HG02623 (cell line): Measurements from ENCODE around the gene MSI2.

ENCODE experiments used
- ATAC-seq: cut with Tn5 transposase; IDR thresholded peaks from one replicate; pipeline ENCODE4 v1.9.1; 2021; ENCODE audit warnings: moderate library complexity; ENCODE audit not compliant: unreplicated experiment

MSI2 gene

DNA sequence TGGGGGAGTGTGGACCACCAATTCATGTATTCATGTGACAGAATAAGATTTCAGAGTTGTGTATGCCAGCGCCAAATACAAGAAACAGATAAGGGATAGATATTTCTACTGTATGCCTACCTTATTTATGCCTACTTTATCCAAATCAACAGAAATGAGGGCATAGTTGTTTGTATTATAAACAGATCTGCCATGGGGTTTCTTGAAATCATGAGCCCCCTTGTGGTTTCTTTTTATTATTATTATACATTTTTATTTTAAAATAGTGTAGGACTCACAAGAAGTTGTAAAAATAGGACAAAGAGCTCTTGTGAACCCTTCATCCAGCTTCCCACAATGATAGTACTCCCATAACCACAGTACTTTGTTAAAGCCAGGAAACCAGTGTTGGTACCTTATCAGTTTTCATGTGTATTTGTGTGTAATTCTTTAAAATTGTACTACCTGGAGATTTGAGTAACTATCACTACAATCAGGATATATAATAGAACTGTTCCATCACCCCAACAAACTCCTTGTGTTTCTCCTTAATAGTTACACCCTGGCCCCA lies 259.4 kb downstream of the MSI2 start:
- no peak for ATAC-seq

- ATAC-seq, result no peak
Observed at GRCh38 chr17:57516290-57517230, 260.2 kb downstream of the MSI2 start.

DNA sequence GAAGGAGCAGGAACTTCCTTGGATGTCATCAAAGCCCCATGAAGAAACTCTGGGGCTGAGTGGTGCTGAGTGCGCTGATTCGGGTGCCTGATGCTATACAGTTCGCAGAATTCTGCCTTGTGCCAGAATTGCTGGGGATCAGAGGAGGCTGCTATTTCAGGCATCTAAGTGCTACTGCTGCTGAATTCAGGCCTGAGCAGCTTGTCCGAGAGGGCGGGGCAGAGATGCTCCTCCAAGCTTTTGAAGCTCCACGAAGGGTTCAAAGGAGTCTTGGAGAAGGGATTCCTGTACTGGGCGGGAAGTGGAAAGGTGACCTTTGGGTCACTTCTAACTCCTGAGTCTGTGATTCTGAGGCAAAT lies 260.9 kb downstream of the MSI2 start:
- no peak for ATAC-seq

DNA sequence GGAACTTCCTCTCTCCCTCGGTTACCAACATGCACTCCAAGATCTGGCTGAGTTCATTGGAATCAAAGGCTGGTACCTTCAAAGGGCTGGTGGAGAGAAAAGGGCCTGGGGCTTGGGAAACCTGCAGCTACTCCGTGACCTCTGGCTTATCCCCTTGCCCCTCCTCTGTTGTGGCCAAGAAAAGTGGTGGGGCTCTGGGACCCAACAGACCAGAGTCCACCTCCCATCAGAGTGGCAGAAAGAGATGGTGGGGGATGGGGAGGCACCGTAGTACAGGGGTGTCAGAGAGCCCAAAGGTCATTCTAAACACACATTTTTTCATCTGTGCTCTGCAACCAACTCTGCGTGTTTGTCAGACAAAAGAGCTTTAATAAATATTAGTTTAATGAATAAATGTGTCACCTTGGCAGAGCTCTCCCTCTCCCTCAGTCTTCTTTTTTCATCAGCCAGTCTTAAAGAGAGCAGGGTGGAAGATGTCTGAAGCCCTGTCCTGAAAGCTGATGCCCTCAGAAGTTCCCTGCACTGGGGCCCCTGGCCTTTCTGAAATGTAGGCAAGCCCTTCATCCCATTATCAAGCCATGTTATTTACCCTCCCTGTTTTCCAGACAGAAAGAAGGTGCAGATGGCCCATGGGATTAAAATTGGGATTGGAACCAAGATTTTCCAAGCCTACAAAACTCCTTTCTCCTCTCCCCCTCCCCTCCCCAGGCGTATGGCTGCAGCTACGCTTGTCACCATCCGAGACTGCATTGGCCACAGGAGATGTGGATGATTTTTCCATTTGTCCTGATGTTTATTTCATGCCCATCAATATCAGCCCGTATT lies 261.5 kb downstream of the MSI2 start:
- ATAC-seq, result no peak

DNA sequence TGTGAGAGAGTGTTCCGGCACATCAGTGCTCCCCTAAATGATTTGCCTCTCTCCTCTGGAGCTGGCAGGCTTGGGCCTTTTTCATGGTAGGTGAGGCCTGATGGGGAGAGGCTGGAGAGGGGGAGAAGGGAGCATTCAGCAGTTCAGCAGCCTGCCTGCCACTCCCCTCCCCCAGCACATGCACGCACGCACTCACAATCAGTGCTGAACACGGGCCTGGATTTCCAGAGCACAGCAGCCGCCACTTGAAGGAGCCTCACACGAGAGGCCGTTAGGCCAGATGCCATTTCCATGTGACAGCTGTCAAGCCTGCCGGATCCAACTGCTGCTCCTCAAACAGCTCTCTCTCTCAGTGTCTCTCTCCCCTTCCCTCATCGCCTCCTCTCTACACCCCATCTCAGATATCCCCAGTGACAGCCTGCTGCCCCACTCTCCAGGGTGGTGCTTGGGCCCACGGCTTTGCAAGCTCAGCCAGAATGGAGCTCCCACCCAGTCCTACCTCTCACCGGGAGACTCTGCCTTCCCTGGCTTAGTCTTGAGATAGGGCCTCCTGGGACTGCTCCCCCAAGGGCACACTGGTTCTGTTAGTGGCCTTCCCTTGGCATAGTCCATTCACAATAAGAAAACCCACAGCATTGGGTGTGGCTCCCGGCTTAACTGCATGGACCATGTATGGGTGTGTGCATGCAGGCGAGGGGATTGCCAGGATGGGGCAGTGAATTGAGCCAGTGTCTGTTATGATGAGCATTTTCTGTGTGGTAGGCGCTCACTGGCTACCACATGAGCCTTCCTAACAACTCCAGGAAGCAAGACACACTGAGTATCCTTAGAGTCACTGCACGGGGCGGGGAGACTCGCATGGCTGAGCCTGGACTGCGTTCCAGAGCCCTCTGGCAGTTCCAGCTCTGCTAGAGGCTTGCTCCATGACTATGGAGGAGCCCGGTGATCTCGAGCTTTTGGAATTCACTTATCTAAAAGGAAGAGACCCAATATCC lies 262.6 kb downstream of the MSI2 start:
- no peak for ATAC-seq

- ATAC-seq, result no peak
Observed at GRCh38 chr17:57519800-57520199, 263.5 kb downstream of the MSI2 start.

GRCh38 chr17:57521606-57522005 lies 265.3 kb downstream of the MSI2 start:
- no peak for ATAC-seq

- no peak for ATAC-seq
Observed at GRCh38 chr17:57522042-57523005, 266.0 kb downstream of the MSI2 start.

DNA sequence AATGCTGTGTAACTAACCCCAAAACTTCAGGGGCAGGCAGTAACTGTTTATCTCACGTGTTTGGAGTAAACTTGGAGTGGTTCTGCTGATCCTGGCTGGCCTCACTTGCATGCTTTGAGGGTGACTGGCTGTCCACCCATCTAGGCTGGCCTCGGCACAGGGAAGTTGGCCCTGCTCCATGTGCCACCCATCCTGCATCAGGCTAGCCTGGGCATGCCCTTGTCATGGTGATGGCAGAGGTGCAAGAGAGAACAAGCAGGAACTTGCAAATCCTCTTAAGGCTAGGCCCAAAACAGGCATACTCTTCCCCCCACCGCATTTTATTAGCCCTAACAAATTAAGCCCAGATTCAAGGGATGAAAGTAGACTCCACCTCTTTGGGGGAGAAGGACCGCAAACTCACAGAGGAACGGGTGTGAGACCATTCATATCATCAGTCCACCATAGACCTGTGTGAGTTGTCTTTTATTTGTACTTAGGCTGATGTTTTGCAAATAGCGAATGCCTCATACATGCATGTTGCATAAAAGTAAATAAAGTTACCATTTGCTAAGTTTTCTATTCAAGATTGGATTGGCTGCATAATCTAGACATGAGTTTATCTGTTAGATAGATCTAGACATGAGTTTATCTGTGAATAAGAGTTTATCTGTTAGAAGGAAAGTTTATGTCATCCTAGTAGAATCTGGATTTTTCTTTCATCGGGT lies 267.8 kb downstream of the MSI2 start:
- ATAC-seq, result no peak

DNA sequence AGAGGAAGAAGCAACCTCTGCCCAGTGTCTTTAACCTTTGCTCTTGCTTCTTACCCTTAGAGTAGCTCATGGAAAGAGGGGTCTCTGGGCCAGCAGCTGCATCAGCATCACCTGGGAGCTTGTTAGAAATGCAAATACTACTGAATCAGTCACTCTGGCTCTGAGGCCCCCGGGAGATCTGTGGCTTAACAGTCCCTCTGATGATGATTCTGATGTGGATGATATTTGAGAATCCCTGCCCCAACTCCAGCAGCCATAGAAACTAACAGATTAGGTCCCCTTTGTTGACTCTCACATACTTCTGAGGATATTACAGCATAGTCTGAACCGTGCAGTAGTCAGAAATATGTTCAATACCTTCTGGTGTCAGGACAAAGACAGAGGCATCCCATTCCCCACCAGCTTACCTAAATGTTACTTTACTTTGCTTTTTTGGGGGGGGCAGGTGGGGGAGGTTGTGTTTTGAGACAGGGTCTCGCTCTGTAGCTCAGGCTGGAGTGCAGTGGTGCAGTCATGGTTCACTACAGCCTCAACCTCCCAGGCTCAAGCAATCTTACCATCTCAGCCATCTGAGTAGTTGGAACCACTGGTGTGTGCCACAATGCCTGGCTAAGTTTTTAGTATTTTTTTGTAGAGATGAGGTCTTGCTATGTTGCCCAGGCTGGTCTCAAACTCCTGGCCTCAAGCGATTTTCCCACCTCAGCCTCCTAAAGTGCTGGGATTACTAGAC lies 268.7 kb downstream of the MSI2 start:
- no peak for ATAC-seq

DNA sequence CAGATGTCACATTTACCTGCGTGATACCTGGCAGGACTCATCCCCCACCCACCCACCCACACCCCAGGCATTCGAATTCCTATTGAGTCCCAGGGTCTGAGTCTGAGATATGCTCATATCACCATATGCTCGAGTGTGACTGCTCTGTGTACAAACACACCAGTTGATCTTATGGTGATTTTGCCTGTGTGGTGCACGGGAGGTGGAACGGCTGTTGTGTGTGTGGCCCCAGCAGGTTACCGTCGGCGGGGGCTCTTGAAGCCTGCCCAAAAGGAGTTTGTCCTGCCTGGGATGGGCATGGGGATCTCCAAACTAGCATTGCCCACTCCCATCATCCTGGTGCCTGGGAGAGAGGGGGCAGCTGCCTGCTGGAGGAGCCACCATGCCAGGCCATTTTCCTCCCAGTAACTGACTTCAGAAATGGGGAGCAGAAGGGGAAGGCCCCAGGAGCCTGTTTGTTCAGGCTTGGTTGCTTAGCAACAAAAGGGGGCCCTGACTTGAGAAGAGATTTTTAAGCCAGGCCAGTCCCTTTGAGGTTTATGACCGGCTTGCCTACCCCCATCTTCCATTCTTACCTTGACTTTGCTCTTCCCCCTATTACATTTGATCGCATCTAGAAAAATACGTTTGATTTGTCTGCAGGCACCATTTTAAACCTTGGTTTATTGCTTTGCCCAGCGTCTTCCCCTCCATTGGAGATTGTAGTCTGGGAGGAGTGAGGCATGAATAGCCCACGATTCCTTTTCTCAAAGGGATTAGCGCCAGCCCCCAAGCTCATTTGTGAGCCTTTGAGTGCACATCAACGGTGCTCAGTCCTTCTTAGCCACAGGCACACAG lies 271.1 kb downstream of the MSI2 start:
- ATAC-seq, result no peak

- no peak for ATAC-seq
Observed at GRCh38 chr17:57528058-57528451, 271.7 kb downstream of the MSI2 start.

GRCh38 chr17:57530026-57530425 lies 273.7 kb downstream of the MSI2 start:
- no peak for ATAC-seq

DNA sequence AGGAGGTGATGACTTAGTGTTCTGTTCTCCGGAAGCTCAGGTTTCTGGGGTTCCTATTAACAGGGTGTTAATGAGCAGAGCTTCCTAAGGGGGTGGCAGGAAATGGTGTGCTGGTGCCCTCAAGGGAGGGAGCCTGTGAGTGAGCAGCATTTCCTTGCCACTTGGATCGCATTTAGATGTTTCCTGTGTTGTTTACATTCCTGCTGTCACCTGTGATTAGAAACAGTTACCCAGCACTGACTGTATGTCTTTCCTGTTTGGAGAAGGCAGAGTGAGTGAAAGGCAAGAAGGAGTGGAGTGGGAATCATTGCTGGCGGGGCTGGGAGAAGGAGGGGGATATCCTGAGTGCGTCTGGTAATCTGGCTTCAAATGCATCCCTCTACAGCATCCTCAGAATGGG lies 274.2 kb downstream of the MSI2 start:
- no peak for ATAC-seq

GRCh38 chr17:57531078-57531477 lies 274.8 kb downstream of the MSI2 start:
- no peak for ATAC-seq

GRCh38 chr17:57531648-57532504 lies 275.6 kb downstream of the MSI2 start:
- no peak for ATAC-seq
